Stimulated activated memory B cell treated with anti-CD40 and anti-IgM and Interleukin-4, amounts not matched to agents 10 μg/mL and 1 μg/mL and 100 μg/mL, for 72 hours (primary cell): Measurements from ENCODE around the gene AMOTL2.

Source experiments
- ATAC-seq: fragments of 150-1000 bp; cut with Tn5 transposase; 2 replicates; pipeline ENCODE4 v1.10.0; 2021
- H3K27ac Mint-ChIP-seq: one replicate; pipeline ENCODE4 v1.8.0; 2022; ENCODE audit warnings: mild to moderate bottlenecking, mixed read lengths
- H3K27me3 Mint-ChIP-seq: one replicate; pipeline ENCODE4 v1.8.0; 2022; ENCODE audit warnings: mixed read lengths
- H3K36me3 Mint-ChIP-seq: one replicate; pipeline ENCODE4 v1.8.0; 2022; ENCODE audit warnings: mixed read lengths
- H3K4me1 Mint-ChIP-seq: one replicate; pipeline ENCODE4 v1.8.0; 2022; ENCODE audit warnings: mixed read lengths
- H3K4me3 Mint-ChIP-seq: one replicate; pipeline ENCODE4 v1.8.0; 2022; ENCODE audit warnings: mild to moderate bottlenecking, moderate library complexity, mixed read lengths
- H3K9me3 Mint-ChIP-seq: one replicate; pipeline ENCODE4 v1.8.0; 2022; ENCODE audit warnings: mixed read lengths

AMOTL2 gene

DNA sequence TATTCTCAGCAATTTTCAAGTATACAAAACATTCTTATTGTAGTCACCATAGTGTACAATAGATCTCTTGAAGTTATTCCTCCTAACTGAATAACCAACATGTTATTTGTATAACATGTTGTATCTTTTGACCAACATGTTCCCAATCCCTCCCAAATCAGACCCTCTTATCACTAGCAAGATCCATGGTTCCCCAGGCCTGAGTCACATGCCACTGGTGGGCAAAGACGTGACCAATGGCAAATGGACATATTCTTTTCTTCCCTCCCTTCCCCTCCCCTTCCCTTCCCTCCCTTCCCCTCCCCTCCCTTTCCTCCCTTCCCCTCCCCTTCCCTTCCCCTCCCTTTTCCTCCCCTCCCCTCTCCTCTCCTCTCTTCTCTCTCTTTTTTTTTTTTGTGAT lies 45.4 kb downstream of the AMOTL2 start:
- H3K27ac Mint-ChIP-seq: no peak overlapping the region

DNA sequence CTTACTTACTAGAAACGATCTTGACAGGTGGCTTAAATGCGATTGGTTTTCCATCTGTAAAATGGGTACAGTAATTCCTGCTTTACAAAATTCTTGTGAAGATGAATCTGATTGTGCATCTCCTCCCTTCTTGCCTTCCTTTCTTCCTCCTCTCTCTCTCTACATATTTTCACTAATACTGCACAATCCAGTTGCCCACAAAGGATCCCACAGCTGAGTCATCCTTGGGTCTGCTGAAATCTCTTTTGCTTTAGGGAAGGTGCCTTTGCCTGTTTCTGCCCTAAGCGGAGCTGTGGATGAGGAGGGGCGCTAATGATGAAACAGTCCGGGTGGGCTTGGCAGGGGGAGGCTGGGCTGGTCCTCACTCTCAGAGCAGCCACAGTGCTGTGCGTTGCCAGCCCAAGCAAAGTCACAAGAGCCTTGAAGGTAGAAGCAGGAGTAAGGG lies 46.1 kb downstream of the AMOTL2 start:
- Mint-ChIP-seq H3K4me1 (no peaks in the 10 kb centered on the region), H3K36me3 (no peaks in the 10 kb centered on the region), H3K27me3 (peaks cover 55% of the 10 kb centered on the region), H3K27ac (no peak overlapping the region), H3K9me3 (no peaks in the 10 kb centered on the region), H3K4me3 (no peak overlapping the region)
- ATAC-seq: no peak

More for the DNA sequence above, 45.4 kb downstream of the AMOTL2 start:
- Mint-ChIP-seq H3K27me3 (peaks cover 53% of the 10 kb centered on the region), H3K36me3 (no peaks in the 10 kb centered on the region), H3K9me3 (no peaks in the 10 kb centered on the region), H3K4me1 (no peaks in the 10 kb centered on the region), H3K4me3 (no peak overlapping the region)
- no peak for ATAC-seq

DNA sequence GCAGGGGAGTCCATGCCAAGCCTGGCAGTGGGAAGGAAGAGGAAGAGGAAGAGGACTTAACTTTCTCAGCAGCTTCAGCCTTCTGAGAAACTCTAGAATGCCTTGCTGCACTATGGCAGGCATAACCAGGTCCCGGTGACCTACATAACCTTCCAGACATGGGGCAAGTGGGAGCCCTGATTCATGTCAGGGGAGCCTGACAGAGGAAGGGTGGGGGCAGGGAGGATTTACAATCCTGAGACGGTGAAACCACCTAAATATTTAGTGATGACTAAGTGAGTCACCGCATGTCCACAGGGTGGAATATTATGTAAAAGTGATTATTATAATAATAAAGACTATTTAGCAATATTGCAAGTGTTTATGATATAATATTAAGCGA lies 46.7 kb downstream of the AMOTL2 start:
- Mint-ChIP-seq H3K4me1 (no peaks in the 10 kb centered on the region), H3K9me3 (no peaks in the 10 kb centered on the region), H3K27me3 (peaks cover 57% of the 10 kb centered on the region), H3K4me3 (no peak overlapping the region), H3K36me3 (no peaks in the 10 kb centered on the region), H3K27ac (no peak overlapping the region)
- no peak for ATAC-seq

DNA sequence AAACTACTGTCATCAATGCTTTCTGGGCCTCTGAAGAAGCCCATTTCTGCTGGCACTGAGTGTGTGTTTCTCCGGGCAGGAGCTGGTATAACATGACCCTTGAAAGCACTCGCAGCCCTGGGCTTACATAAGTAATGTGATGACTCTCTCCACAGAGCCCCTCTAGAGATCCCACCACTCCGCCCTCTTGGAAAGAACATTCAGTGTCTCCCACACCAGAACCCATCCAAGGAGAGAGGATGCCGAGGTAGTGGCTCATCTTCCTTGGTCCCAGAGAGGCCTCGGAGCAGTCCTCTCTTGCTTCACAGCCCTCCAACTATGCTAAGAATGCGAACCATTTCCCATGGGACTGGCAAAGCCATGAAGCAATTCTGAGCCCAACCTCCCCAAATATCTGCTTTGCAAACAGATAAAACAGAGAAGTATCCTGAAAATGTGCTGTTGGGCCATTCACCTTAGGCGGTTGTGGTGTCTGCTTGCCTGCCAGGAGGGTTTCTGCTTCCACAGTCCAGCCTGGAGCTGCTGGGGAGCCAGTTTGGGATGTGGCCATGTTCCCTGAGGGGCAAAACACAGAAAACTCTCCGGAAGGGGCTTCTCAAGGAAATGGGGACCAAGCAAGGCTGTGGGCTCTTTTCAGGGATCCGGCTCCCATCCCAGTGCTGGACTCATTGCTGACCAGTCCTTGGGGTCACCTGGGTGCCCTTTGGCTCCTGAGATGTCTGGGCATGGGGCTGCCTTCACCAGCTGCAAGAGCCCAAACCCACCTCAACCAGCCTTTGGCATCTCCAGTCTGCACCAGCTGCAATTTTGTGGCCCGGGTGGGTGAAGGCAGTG lies 47.3 kb downstream of the AMOTL2 start:
- Mint-ChIP-seq H3K36me3 (no peaks in the 10 kb centered on the region), H3K4me3 (no peak overlapping the region), H3K9me3 (no peaks in the 10 kb centered on the region), H3K27me3 (peaks cover 52% of the 10 kb centered on the region), H3K27ac (no peak overlapping the region), H3K4me1 (no peaks in the 10 kb centered on the region)
- no peak for ATAC-seq

DNA sequence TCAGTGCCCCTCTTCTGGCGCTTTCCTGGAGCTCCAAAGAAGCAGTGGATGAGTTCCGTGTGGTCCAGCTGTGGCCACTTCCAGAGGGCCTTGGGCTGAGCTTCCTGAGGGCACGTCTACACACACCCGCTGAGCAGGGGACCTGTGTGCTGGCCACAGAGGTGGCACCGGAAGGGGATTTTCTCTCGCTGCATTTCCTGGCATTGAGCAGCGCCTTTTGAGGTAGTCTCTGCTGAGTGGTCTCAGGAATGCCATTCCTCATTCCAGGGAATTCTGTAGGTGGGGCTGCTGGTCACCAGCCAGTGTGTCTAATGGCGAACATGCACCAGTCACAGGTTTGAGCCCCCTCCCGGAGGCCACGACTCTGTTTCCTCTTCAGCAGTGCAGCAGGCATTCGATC lies 48.1 kb downstream of the AMOTL2 start:
- Mint-ChIP-seq H3K36me3 (no peaks in the 10 kb centered on the region), H3K9me3 (no peaks in the 10 kb centered on the region), H3K4me3 (no peak overlapping the region), H3K27ac (no peak overlapping the region), H3K27me3 (peaks cover 49% of the 10 kb centered on the region), H3K4me1 (no peaks in the 10 kb centered on the region)
- ATAC-seq: no peak

DNA sequence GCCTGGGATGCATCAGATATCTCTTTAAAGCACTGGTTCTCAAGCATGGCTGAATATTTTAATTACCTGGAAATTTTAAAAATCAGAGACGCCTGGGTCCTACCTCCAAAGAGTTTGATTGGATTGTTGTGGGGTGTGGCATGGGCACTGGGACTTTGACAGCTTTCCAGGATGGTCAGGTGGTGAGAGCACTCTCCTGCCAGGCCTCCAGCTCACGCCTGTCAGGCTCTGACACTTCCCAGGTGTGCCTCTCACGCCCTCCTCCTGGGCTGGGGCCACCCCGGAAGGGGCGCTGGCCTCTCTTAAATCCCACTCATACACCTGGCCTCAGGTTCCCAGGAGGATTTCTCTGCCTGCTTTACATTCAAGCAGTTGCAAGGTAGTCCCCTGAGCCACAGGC lies 48.5 kb downstream of the AMOTL2 start:
- Mint-ChIP-seq H3K27me3 (peaks cover 45% of the 10 kb centered on the region), H3K4me1 (no peaks in the 10 kb centered on the region), H3K9me3 (no peaks in the 10 kb centered on the region), H3K27ac (no peak overlapping the region), H3K4me3 (no peak overlapping the region), H3K36me3 (no peaks in the 10 kb centered on the region)
- no peak for ATAC-seq

DNA sequence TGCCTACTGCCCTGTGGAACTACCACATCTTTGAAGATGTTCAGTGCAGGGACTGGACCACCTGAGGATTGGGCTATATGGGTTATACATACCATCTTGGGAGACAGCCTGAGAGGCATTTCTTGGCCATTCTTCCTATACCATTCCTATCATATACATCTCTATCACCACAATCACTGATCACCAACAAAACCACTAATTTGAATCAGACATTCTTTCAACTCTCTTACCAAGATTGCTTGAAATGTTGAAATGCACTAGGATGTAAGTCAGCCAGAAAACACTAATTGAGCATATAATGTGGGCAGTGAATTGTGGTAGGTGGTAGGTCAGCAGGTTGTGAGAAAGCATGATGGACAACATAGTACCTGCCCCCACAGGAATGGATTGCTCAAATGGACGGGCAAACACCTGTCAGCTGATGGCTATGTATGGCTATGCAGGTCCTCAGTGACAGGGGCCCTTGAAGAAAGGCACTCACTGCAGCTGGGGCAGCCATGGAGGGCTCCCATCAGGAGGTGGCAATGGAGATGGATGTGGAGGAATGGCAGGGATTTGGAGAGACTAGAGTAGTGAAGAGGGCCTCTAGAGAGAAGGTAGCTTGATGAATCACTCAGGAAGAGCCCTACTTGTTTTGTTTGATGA lies 49.1 kb downstream of the AMOTL2 start:
- H3K9me3 Mint-ChIP-seq: no peaks in the 10 kb centered on the region
- H3K27ac Mint-ChIP-seq: no peak overlapping the region
- no peak overlapping the region for H3K4me3 Mint-ChIP-seq
- ATAC-seq: no peak
- H3K27me3 Mint-ChIP-seq: peaks cover 41% of the 10 kb centered on the region
- no peaks in the 10 kb centered on the region for H3K4me1 Mint-ChIP-seq
- no peaks in the 10 kb centered on the region for H3K36me3 Mint-ChIP-seq

DNA sequence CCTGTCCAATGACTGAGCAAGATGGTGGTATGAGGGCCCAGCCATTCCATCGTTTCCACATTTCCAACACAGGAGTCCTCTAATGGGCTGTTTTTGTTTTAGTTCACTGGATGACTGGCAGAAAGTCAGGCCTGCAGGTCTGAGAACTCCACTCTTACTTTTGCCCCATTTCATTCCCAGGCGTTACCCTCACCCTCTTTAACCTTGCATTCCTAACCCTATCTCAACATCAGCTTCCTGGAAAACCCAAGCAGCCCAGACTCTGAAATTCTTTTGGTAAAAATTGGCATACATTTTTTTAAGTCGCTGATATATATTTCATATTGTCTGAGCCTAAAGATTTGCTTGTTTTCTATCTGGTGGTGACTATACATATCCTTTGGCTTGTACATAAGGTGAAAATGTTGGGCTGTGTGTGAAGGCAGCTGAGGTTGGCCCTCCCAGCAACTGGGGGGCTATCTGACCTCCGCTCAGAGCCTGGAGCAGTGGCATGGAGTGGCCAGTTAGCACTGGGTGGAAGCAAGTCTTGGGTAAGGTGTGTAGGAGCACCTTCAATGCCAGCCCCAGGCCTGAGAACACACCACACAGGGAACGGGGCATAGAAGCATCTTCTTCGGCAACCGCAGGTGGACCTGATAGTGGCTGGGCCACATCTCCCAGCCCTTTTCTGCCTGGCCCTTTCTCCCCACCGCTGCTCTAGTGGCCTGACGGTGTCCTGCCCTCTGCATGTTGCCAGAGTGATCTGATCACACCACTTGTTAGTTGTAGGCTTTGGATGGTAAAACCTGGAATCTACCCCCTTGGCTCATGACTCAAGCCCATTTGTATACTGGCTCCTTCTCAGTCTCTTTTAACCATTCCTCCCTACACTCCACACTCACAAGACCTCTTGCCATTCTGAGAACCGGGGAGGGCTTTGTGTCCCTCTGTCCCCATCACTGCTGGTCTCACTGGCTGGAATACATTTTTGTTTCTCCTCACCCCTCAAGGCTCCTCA lies 50.0 kb downstream of the AMOTL2 start:
- H3K4me3 Mint-ChIP-seq: no peak overlapping the region
- peaks cover 32% of the 10 kb centered on the region for H3K27me3 Mint-ChIP-seq
- H3K4me1 Mint-ChIP-seq: no peaks in the 10 kb centered on the region
- H3K27ac Mint-ChIP-seq: no peak overlapping the region
- ATAC-seq: no peak
- no peaks in the 10 kb centered on the region for H3K36me3 Mint-ChIP-seq
- no peaks in the 10 kb centered on the region for H3K9me3 Mint-ChIP-seq

DNA sequence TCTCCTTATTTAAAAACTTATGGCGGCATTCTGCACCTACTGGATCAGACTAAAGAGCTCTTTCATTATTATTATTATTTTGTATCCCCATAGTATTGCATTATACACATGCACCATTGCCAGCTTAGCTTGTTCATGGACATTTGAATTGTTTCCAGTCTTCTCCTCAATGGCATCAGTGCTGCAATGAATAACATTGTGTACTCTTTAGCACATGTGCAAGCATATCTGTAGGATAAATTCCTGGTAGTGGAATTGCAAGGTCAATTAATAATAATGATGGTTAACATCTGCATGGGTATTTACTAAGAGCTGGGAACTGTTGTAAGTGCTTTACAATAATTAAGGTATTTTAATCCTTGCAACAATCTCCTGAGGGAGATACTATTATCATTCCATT lies 52.0 kb downstream of the AMOTL2 start:
- no peaks in the 10 kb centered on the region for H3K9me3 Mint-ChIP-seq
- H3K36me3 Mint-ChIP-seq: no peaks in the 10 kb centered on the region
- H3K4me3 Mint-ChIP-seq: no peak overlapping the region
- no peak overlapping the region for H3K27ac Mint-ChIP-seq
- H3K27me3 Mint-ChIP-seq: peaks cover 31% of the 10 kb centered on the region
- H3K4me1 Mint-ChIP-seq: no peaks in the 10 kb centered on the region
- ATAC-seq: no peak

DNA sequence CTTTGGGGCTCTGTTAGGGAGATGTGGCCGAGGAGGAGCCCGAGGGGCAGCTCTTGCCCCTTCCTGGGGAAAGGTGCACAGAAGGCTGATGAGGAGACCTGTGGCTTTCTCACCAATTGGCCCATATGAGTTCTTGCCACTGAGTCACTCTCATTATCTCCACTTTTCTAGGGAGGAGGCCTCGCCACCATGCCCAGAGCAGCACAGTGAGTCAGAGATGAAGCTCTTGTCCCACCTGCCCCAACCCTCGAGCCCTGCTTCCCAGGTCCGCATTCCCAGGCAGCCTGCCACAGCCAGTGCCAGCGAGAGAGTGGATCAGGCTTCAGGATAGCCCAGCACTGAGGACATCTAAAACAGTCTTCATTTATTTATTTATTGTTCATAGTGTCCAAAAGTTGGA lies 53.5 kb downstream of the AMOTL2 start:
- Mint-ChIP-seq H3K27me3 (peaks cover 31% of the 10 kb centered on the region), H3K9me3 (no peaks in the 10 kb centered on the region), H3K27ac (no peak overlapping the region), H3K4me1 (peaks cover 4% of the 10 kb centered on the region), H3K4me3 (no peak overlapping the region), H3K36me3 (no peaks in the 10 kb centered on the region)
- ATAC-seq: no peak

DNA sequence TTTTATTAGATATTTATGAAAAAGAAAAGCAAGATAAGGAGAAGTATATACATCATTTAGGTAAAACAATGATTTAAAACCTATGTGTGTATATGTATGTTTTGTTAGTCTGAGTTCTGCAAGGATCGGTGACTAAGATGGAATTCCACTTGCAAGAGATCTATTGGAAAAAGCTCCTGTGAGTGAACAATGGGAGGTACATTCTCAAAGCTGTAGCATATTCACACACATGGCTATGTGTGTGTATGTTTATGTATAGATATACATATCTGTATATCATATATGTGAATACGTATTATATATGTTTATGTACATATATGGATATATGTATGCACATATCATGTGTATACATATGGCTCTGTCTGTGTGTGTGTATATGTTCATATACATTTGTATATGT lies 54.3 kb downstream of the AMOTL2 start:
- H3K9me3 Mint-ChIP-seq: no peaks in the 10 kb centered on the region
- no peak overlapping the region for H3K4me3 Mint-ChIP-seq
- H3K27ac Mint-ChIP-seq: no peak overlapping the region
- H3K4me1 Mint-ChIP-seq: peaks cover 6% of the 10 kb centered on the region
- no peaks in the 10 kb centered on the region for H3K36me3 Mint-ChIP-seq
- ATAC-seq: no peak
- peaks cover 30% of the 10 kb centered on the region for H3K27me3 Mint-ChIP-seq

DNA sequence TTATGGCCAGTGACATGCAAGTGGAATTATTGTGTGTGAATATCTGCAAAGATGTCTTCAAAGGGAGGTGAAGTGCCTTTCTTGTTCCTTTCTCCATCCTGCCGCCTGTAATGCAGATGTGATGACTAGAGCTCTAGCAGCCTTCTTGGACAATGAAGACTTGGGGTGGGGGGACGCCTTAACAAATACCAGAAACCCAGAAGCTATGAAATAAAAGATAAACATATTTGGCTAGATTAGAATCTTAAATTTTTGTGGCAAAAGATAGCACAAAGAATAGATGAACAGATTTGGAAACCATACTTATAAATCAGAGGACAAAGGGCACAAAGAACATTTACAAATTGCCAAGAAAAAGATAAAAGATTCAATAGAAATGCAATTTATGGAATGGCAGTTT lies 56.1 kb downstream of the AMOTL2 start:
- H3K4me1 Mint-ChIP-seq: peaks cover 6% of the 10 kb centered on the region
- no peak for ATAC-seq
- no peak overlapping the region for H3K27ac Mint-ChIP-seq
- no peaks in the 10 kb centered on the region for H3K36me3 Mint-ChIP-seq
- no peak overlapping the region for H3K4me3 Mint-ChIP-seq
- H3K9me3 Mint-ChIP-seq: no peaks in the 10 kb centered on the region
- H3K27me3 Mint-ChIP-seq: peaks cover 45% of the 10 kb centered on the region

DNA sequence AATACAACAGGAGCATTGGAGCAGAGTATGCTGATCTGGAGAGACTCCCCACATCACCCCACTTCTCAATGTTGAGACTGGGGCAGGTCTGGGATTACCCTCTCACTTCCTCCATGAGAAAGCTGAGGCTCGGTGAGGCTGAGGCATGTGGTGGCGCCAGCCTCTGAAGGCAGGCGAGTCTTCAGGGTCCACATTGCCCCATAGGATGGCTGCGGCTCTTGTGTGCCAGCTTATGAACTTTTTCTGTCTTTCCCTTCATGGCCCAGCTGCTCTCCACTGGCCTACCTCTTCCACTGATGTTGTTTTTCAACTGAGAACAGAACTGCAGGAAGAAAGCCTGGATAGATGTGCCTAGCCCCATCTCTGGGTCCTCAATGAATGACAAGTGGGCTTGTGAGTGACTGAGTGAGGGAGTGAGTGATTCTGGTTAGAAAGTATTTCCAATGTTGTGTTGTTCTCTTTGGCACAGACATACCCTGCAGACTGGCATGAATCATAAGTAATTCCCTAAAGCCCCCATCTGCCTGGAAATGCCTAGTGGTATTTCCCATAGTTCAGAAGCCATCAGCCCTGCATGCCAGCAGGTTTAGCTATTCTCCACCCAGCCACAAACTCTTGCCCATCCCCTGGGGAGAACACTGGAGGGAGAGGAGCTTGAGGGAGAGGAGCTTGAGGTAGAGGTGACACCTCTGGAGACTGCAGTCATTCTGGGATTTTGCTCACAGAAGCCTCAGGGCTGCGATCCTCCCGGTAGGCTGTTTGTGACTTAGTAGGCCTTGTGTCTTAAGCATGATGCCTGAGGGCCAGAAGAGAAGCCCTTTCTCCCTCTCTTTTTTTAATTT lies 56.9 kb downstream of the AMOTL2 start:
- Mint-ChIP-seq H3K9me3 (no peaks in the 10 kb centered on the region), H3K36me3 (no peaks in the 10 kb centered on the region), H3K27ac (no peak overlapping the region), H3K4me1 (peaks cover 6% of the 10 kb centered on the region), H3K4me3 (no peak overlapping the region), H3K27me3 (peaks cover 47% of the 10 kb centered on the region)
- no peak for ATAC-seq

DNA sequence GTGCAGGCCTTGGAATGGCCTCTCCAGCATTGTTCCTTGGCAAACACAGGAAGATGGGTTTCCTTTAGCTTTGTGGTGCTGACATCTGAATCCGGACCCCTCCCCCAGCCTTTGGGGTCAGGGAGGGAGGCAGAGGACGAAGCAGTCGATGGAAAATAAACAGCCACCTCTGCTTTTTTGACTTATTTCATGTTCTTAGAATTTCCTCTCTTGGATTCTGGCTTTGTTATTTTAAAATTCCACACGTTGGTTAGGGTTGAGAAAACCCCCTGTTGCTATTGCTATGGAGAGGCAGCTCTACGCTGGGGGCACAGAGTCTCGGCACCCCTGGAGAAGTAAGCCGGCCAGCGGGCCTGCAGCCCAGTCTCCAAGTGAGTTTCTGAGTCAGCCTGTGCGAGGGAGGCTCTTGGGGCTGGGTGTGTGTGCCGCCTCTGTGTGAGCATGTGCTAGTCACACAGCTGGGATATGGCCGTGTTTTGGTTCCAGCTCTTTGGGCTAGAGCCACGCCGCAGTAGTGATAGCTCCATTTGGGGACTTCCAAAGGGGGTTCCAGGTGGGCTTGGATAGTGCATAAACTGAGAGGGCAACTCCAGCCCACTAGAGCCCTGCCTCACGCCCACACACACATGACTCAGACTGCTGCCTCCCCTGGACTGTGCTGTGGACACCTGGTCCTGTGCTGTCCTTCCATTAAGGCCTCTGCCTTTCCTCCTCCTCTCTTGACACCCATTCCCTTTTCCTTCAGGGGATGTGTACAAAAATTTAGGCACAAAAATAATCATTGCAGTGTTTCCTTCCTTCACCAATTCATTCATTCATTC lies 58.8 kb downstream of the AMOTL2 start:
- no peaks in the 10 kb centered on the region for H3K36me3 Mint-ChIP-seq
- no peak overlapping the region for H3K27ac Mint-ChIP-seq
- no peak for ATAC-seq
- no peak overlapping the region for H3K4me3 Mint-ChIP-seq
- no peaks in the 10 kb centered on the region for H3K9me3 Mint-ChIP-seq
- H3K4me1 Mint-ChIP-seq: peaks cover 6% of the 10 kb centered on the region
- H3K27me3 Mint-ChIP-seq: peaks cover 58% of the 10 kb centered on the region
